SU-DHL-6 (cell line): ENCODE results near the gene FIS1.
"Not testable (repeated sequence)": the region's sequence is repeated elsewhere in the genome, so short reads cannot be mapped to it uniquely, and the experiment has no call there.

Source experiments
- CTCF ChIP-seq: fragments of 200-600 bp; sonication (generic); IDR thresholded peaks from one replicate; pipeline ENCODE4 v1.5.1; 2017; ENCODE audit warnings: antibody characterized with exemption, mild to moderate bottlenecking, low read length, moderate library complexity; ENCODE audit not compliant: insufficient read depth, poor library complexity, severe bottlenecking
- EZH2phosphoT487 ChIP-seq: fragments of 200-600 bp; sonication (generic), shearing (Covaris generic); conservative IDR thresholded peaks from 2 replicates; pipeline ENCODE4 v1.6.1; 2018; ENCODE audit warnings: mild to moderate bottlenecking, antibody characterized with exemption, low read length, moderate library complexity, mixed read lengths

GRCh38 chr7:101290186-101291037 lies 45.5 kb upstream of the FIS1 start:
- peak; percentile 77 for TF ChIP-seq CTCF
- TF ChIP-seq EZH2phosphoT487 = not testable (repeated sequence)
